Omental fat pad (tissue), 4 donors: ENCODE data around the gene TGM1. TPM values are rescaled to one million over a fixed set of nuclear protein-coding genes. Genes with fewer than 3 reads are reported as not detected.

ENCODE experiments used
- ATAC-seq: fragments of 150-250 bp; one replicate; pipeline ENCODE4 v1.9.1; 2016; ENCODE audit warnings: mild to moderate bottlenecking, moderate library complexity; ENCODE audit not compliant: low FRiP score
- DNase-seq: peaks from one replicate; pipeline ENCODE4 v3.0.0-alpha.2; 2019; ENCODE audit warnings: low spot score
- total RNA-seq, 4 donors: library from RNA; depleted of rRNA; stranded (reverse); fragments of >200 nt; gene quantifications; one replicate each; pipeline ENCODE4 v1.1.0, GENCODE V29; 2016
- TF ChIP-seq, protein P1 (sequence below), 3 donors: fragments of 450-650 bp; IDR thresholded peaks; one replicate each; pipeline ENCODE4 v1.5.1; 2016 to 2017; ENCODE audit warnings: antibody characterized with exemption in 3 of 3, mild to moderate bottlenecking in 3 of 3, moderate library complexity in 2 of 3

TGM1 gene
- total RNA-seq, 4 donors from 2014 or later: 2.0 to 114 (median 79.1) TPM

DNA sequence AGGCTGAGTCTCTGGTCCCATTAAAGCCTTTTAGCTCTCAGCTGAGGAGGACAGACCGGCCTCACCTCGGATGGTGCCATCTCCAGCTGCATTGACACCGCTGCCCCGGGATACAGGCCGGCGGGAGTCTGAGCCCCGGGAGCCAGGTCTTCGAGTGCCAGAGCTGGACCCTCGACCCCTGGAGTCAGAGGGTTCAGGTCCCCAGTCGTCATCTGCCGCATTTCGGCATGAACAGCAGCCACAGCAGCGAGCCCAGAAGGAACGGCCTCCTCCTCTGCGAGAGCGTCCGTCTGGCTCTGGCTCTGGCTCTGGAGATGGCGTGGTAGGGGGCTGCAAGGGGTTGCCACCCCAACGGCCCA lies 1.0 kb downstream of the TGM1 start:
- ATAC-seq: no peak
- no peak for DNase-seq
- TF ChIP-seq, protein P1, sequence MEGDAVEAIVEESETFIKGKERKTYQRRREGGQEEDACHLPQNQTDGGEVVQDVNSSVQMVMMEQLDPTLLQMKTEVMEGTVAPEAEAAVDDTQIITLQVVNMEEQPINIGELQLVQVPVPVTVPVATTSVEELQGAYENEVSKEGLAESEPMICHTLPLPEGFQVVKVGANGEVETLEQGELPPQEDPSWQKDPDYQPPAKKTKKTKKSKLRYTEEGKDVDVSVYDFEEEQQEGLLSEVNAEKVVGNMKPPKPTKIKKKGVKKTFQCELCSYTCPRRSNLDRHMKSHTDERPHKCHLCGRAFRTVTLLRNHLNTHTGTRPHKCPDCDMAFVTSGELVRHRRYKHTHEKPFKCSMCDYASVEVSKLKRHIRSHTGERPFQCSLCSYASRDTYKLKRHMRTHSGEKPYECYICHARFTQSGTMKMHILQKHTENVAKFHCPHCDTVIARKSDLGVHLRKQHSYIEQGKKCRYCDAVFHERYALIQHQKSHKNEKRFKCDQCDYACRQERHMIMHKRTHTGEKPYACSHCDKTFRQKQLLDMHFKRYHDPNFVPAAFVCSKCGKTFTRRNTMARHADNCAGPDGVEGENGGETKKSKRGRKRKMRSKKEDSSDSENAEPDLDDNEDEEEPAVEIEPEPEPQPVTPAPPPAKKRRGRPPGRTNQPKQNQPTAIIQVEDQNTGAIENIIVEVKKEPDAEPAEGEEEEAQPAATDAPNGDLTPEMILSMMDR (IDR thresholded peaks at IDR 0.05): no peak

DNA sequence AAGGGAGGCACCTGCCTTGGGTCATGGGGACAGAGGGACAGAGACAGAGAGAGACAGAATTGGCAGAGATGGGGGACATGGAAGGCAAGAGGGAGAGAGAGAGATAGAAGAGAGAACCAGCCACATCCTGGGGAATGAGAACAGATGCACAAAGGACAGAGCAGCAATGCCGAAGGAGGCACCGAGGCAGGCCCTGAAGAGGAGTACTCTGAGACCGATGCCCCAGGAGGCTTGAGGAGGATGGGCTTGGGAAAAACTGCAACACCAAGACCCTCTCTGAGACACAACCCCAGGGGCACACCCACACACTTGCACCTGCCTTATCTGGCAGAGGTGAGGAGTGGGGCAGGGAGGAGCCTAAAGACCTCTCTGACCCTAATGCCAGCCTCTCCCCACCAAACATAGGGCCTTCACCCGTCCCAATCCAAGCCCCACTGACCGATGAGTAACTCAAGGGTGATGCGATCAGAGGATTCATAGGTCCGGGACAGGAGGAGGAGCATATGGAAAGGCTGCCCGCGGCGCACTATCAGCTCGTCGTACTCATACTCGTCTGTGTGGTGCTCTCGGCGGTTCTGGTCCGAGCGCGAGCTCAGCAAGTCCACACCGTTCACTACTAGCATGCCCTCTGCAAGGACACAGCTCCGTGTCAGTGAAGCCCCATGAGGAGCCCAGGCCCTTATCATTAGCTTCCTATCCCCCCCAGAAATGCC lies 1.6 kb downstream of the TGM1 start:
- ATAC-seq: peak; percentile 17
- no peak for DNase-seq
- TF ChIP-seq, protein P1 (IDR thresholded peaks at IDR 0.05): no peak

DNA sequence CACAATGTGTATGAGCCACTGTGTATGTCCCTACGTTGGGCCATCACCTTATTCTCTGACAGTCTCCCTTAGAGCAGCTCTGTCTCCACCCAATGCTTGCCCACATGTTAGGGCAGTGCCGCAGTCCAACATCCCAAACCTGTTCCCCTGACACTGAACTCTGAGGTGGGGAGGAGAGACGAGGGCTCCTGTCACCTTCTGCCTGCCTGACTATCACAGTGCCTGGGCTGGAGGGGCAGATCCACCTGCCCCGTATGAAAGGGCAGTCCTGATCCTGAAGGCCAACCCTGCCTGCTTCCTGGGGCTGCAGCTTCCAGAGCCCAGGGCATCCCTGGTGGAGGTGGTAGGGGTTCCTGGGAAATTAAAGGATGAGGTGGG lies 2.2 kb downstream of the TGM1 start:
- DNase-seq (no peak), ATAC-seq (no peak)
- TF ChIP-seq, protein P1 (IDR thresholded peaks at IDR 0.05): no peak

DNA sequence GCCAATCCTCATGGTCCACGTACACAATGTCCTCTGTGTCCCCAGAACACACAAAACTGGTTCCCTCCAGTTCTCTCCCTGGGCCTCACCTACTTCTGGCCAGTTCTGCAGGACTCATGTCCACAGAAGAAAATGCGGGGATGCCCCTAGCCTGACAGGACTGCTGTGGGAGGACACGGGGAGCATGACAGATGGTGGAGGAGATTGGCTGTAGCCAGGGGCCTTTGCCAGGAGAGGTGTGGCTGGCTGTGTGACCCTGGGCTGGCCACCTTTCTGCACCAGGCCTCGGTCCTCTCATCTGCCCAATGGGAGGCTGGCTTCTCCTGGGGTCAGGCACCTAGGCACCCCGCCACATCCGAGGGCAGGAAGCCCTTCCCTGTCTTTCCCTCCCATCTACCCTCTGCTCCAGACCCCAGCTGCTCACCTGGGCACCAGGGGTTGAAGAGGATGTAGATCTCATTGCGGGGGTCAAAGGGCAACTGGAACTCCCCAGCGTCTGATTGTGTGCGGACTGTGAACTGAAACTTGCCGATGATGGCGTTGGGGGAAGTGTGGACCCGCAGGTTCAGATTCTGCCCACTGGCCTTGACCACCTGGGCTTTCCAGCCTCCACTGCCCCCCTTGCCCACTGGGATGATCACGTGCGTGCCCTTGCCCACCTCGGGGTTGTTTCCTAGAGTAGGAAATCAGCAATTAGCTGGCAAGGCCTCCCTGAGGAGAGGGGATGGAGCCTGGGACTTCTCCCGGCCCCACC lies 2.8 kb downstream of the TGM1 start:
- TF ChIP-seq, protein P1 (IDR thresholded peaks at IDR 0.05): no peak
- no peak for ATAC-seq
- no peak for DNase-seq

DNA sequence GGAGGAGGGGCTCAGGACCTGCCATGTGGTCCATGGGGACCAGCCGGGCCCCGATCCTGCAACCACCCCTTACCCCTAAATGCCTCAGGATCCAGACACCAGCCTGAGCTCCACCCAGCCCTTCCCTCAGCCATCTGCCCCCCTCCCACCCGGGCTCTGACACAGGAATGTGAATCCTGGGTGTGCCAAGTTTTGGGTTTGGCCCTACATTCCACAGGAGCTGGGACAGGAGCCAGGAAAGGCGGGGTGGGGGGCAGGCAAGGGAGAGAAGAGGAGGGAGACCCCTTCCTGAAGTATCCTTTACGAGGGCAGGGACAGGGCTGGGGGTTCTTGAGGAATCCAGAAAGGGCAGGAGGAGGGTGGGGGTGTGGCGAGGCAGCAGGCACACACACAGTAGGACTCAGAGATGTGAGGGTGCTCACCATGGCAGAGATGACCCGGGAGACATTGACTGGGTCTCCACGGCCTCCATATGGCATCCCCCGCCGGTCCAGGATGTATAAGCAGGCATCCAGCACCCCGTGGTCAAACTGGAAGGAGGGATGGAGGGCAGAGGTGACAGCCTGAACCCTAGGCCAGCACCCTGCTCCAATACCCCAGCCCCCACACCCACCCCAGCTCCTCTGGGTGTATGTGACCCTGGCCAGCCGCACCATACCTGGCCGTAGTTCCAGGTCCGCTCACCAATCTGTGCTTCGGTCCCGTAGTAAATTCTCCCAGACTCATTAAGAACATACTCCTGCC lies 3.5 kb downstream of the TGM1 start:
- peak; percentile 3 for ATAC-seq
- TF ChIP-seq, protein P1 (IDR thresholded peaks at IDR 0.05): no peak
- DNase-seq: no peak

DNA sequence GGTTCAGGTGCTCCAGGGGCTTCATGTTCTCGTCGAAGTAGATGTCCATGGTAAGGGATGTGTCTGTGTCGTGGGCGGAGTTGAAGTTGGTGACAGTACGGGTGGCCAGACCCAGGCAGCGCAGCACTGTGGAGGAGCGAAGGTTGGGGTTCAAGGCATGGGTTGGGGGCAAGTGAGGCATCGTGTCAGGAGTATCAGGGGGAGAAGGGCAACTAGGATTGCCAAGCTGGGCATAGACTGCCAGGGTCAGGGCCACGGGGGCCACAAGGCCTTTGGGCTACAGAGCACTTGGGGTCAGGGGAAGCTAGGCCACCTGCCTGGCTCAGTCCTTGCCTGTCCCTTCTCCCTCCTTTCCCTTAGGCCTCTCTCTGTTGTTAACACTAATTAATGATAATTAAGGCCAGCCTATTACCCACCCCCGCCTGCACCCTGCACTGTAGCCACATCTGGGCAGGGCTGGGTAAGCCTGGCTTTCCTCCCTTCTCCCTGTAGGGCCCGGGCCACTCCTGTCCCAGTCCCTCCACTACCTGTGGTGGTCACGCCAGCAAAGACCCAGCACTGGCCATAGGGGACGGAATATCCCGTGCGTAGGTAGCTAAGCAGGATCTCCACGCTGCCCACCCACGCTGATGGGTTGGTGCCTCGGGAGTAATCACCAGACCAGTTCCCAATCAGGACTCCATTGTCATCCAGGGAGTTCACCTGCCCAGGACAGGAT lies 4.3 kb downstream of the TGM1 start:
- DNase-seq: no peak
- TF ChIP-seq, protein P1 (IDR thresholded peaks at IDR 0.05): no peak
- ATAC-seq: peak; percentile 0
